NCI-H524 treated with DMSO at 0.1 percent for 48 hours (cell line): Measurements from ENCODE around the gene RALA.
"Not testable (repeated sequence)": the region's sequence is repeated elsewhere in the genome, so short reads cannot be mapped to it uniquely, and the experiment has no call there.

ENCODE experiments used
- DNase-seq: peaks from one replicate; lab custom pipeline; 2025; lab: John Stamatoyannopoulos, UW

RALA gene

DNA sequence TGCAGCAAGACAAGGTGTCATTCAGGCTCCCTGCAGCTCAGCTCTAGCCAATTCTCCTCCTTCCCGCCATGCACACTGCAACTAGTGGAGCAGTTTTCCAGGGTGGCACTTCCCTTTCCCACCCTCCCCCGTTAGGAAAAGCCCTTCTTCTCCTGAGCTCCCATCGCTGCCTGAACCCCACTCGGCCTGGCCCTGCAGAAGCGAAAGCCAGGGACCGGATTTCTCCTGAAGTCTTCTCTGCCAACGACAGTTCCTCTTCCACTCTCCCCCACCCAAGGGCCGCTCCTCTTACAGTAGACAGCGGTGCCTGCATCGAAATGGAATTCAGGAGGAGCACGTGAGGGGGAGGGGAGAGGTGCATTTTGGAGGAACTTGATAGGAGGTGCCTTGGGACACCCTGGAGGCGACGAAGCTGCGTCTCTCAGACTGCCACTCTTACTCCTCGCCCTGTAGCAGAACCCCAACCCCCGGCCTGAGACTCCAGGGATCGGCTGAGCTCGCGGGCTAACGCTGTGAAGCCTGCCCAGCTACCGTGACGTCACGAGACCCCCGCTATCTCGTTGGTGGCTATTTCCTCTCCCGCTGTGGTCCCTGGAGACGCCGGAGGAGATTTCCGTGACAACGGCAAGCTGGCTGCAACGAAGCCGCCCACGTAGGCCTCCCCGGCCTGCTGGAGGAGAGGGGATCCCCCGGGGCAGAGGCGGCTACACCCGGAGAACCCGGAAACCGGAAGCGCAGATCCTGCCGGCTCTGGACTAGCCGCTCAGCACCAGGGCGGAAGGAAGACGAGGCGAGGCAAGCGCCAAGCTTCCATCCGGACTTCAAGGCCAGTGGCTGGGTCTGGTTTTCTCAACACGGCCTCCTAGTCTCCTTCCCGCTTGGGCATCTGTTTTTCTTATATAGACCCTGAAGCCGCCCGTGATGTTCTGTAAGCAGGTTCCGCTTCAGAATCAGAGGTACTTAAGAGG, 109.7 kb downstream of the RALA start:
- peak; percentile 76 for DNase-seq

GRCh38 chr7:39733881-39734632, 110.7 kb downstream of the RALA start:
- no peak for DNase-seq

DNA sequence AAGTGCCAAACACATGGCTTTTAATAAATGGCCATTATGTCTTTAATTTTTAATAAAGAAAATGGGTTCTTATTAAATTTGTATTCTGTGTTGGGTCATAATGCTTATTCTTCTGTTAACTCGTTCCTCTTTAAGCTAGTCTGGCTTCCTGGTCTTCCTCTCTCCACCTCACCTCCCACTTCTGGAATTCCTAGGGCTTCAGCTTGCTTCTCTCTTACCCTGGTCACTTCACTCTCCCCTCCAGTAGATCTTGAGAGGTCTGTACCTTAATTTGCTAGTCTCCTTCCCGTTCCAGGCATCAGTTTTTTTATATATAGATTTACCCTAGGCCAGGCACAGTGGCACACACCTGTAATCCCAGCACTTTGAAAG, 111.2 kb downstream of the RALA start:
- no peak for DNase-seq

GRCh38 chr7:39735903-39736302, 112.5 kb downstream of the RALA start:
- DNase-seq = no peak

DNA sequence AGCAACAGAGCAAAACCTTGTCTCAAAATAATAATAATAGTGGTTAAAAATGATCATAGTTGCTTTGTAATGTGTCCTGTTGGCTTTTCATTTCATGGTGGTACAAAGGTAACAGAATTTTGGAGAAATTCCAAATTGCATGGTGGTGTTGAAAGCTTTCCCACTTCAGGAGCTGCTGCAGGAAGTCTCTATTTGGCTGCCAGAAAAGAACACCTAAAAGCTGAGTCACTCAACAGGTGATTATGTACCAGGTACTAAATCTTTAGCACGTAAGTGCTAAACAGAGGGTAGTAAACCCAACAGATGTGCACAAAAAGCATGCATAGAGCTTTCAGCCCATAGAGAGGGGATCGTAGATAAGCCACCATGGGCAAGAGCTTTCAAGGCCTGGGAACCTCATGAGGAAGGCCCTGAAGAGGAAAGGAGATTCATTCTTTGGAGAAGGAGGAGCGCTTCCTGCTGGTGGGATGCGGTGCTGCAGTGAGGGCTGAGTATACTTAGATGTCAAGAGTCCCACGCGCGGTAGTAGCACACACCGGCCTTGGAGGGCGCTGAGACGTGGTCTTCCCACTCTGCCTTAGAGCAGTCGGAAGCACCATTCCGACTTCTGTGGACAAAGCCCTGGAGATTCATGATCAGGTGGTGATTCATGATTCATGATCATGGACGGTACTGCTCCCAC, 118.7 kb downstream of the RALA start:
- DNase-seq = no peak

DNA sequence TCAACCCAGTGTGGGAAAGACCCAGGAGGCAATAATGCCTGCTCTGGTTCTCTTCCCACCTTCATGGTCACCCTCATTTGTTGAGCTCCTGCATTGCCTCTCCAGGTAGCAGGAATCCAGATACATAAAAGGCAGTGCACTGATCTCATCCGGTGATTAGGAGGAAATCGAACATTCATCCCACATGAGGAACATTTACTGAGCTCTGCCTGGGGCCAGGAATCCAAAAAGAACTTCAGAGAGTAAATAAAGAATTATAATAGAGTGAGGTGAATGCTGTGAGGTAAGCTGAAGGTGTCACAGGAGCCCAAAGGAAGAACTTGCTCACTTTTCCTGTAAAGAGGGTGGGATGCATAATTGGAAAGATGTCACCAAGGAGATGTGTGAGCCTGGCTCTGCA, 121.2 kb downstream of the RALA start:
- no peak for DNase-seq

DNA sequence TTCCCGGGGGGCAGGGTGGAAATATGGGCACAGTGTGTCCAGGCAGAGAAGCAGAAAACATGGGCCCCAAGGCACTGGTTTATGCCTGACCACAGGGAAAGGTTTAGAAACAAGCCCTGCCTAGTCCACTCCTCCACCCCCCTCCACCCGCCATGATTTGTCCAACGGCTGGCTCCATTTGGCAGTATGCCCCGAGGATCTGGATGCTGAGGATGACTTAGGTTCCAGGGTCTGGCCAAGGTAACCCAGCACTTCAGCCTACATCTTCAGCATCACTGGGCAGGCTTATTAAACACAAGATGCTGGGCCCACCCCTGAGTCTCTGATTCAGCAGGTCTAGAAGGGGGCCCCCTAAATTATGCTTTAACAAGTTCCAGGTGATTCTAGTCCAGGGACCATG, 121.9 kb downstream of the RALA start:
- no peak for DNase-seq

DNA sequence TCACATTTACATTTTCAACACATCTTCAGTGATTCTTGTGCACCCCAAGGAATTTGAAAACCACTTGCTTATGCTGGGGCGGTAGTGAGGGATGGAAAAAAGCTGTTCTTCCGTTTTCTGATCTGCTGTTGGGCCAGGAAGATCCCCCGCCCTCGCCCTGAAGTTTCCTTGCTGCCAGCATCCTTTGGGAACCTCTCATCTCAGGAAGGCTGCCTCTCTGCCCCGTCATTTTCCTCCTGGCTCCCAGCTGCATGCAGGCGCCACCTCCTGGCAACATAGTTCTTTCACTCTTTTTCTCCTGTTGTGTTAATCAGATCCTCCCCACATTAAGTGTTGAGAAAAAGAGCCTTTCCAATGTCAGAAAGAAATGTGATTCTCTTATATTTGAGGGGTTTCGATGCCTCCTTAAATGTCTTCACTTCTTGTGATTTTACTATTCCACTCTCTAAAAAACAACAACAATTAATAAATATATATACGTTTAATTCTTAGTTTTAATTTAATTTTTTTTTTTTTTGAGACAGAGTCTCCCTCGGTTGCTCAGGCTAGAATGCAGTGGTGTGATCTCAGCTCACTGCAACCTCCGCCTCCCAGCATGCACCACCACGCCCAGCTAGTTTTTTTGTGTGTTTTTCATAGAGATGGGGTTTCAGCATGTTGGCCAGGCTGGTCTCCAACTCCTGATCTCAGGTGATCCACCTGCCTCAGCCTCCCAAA, 122.9 kb downstream of the RALA start:
- peak; percentile 30 for DNase-seq

DNA sequence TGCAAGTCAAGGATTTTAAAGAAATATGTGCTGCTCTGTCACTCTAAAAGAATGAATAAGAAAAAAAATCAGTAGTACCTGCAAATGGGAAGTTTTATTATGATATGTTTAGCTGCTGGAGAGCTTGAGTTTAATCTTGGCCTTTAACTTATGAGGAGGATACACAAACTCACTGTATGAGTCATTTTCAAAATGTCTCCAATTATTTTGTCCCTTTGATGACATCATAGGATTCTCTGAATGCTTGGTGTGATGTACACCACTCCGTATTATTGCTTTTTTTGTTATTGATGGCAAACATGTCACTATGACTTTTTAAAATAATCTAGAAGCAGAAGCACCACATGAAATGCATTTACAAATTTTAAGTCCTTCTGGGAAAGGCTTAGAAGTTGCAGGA, 125.8 kb downstream of the RALA start:
- no peak for DNase-seq

GRCh38 chr7:39749717-39750116, 126.3 kb downstream of the RALA start:
- no peak for DNase-seq

GRCh38 chr7:39750253-39751077, 127.1 kb downstream of the RALA start:
- no peak for DNase-seq

DNA sequence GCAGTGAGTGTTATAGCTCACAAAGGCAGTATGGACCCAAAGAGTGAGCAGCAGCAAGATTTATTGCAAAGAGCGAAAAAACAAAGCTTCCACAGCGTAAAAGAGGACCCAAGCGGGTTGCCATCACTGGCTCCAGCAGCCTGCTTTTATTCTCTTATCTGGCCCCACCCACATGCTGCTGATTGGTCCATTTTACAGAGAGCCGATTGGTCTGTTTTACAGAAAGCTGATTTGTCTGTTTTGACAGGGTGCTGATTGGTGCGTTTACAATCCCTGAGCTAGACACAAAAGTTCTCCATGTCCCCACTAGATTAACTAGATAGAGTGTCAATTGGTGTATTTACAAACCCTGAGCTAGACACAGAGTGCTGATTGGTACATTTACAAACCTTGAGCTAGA, 129.9 kb downstream of the RALA start:
- not testable (repeated sequence) for DNase-seq

DNA sequence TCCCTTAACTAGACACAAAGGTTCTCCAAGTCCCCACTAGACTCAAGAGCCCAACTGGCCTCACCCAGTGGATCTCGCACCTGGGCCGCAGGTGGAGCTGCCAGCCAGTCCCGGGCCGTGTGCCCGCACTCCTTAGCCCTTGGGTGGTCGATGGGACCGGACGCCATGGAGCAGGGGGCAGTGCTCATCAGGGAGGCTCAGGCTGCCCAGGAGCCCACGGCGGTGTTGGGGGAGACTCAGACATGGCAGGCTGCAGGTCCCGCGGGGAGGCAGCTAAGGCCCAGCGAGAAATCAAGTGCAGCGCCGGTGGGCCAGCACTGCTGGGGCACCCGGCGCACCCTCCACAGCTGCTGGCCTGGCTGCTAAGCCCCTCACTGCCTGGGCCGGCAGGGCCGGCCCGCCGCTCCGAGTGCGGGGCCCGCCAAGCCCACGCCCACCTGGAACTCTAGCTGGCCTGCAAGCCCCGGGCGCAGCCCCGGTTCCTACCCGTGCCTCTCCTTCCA, 130.5 kb downstream of the RALA start:
- no peak for DNase-seq

GRCh38 chr7:39754326-39755120, 131.2 kb downstream of the RALA start:
- no peak for DNase-seq

- no peak for DNase-seq
Observed at GRCh38 chr7:39757604-39758003, 134.2 kb downstream of the RALA start.
